ENCODE measurements around the gene MGAT3. TPM values are rescaled to one million over a fixed set of nuclear protein-coding genes. Genes with fewer than 3 reads are reported as not detected.

Gene MGAT3
- total and polyA plus RNA-seq, 9 donors = 0.91 to 5.9 (median 2.1) TPM

DNA sequence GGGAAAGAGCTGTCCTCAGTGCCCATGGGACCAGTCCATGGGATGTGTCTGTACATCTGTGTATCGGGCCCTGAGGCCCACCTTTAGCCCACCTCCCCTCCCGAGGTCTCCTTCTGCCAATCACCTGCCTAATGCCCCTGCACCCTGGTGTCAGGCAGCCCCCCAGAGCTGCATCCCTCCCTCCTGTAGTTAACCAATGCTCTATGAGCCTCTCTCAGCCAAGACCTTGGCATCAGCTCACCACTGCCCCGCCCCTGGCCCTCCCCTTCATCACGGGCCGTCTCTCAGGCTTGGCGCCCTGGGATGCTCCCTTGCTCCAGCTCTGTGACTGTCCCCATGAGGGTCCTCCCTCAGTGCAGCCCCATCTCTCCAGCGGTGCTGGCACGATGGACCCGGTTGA, 18.5 kb downstream of the MGAT3 start:
- no peak for DNase-seq
- WGBS, 3 donors = 67 to 75% (median 70%) methylated on average over 9 of the region's 9 CpGs
- intact Hi-C loops (cut with DNase I) = no loop called here
- TF ChIP-seq EP300 (IDR thresholded peaks at IDR 0.05) = no peak
- TF ChIP-seq POLR2A (IDR thresholded peaks at IDR 0.05) = no peak
- TF ChIP-seq, protein P1, sequence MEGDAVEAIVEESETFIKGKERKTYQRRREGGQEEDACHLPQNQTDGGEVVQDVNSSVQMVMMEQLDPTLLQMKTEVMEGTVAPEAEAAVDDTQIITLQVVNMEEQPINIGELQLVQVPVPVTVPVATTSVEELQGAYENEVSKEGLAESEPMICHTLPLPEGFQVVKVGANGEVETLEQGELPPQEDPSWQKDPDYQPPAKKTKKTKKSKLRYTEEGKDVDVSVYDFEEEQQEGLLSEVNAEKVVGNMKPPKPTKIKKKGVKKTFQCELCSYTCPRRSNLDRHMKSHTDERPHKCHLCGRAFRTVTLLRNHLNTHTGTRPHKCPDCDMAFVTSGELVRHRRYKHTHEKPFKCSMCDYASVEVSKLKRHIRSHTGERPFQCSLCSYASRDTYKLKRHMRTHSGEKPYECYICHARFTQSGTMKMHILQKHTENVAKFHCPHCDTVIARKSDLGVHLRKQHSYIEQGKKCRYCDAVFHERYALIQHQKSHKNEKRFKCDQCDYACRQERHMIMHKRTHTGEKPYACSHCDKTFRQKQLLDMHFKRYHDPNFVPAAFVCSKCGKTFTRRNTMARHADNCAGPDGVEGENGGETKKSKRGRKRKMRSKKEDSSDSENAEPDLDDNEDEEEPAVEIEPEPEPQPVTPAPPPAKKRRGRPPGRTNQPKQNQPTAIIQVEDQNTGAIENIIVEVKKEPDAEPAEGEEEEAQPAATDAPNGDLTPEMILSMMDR (IDR thresholded peaks at IDR 0.05) = no peak
- Histone ChIP-seq H3K9me3 (no peaks in the 10 kb centered on the region), H3K27ac (no peak overlapping the region), H3K36me3 (no peaks in the 10 kb centered on the region), H3K27me3 (no peaks in the 10 kb centered on the region), H3K4me1 (ENCODE audit: insufficient read depth) (peaks cover 17% of the 10 kb centered on the region), H3K4me3 (no peak overlapping the region)

DNA sequence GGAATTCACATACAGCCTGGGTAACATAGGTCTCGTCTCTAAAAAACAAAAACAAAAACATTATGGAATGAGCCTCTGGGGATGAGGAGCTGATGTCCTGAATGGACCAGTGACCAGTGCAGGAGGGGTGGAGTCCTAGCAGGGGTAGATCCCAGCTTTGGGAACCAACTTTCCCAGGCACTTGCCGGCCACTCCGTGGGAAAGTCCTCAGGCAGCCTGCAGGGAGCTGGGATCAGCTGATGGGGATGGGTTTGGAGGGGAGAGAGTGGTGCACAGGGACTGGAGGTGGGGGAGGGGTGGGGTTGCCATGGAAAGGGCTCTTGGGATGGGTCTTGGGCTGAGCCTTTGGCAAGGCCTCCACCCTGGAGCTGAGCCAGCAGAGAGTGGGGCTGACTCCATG, 19.1 kb downstream of the MGAT3 start:
- Histone ChIP-seq H3K4me1 (ENCODE audit: insufficient read depth) (peaks cover 14% of the 10 kb centered on the region), H3K4me3 (no peak overlapping the region), H3K27me3 (no peaks in the 10 kb centered on the region), H3K36me3 (no peaks in the 10 kb centered on the region), H3K9me3 (no peaks in the 10 kb centered on the region), H3K27ac (no peak overlapping the region)
- 70 to 81% (median 77%) methylated on average over 3 of the region's 3 CpGs for WGBS, 3 donors
- no peak for DNase-seq
- TF ChIP-seq, protein P1 (IDR thresholded peaks at IDR 0.05) = no peak
- TF ChIP-seq POLR2A (IDR thresholded peaks at IDR 0.05) (no peak), EP300 (IDR thresholded peaks at IDR 0.05) (no peak)
- intact Hi-C loops (cut with DNase I) = no loop called here

DNA sequence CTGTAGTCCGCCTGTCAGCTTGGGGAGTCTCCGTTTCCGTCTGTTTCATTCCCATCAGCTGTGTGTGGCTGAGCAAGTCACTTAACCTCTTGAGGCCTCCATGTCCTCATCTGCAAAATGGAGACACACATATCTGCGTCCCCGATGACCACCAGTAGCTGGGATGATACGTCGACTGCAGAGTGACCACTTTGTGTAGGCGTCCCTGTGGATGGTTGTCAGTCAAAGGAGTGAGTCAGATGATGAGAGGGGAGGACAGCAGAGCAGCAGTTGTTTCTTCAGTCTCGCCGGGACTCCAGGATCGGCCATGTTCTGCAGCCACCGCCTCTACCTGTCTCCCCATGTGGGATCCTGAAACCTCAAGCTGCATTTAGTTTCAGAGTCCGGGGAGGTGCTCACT, 19.9 kb downstream of the MGAT3 start:
- 78 to 88% (median 86%) methylated on average over 13 of the region's 13 CpGs for WGBS, 3 donors
- H3K27ac ChIP-seq = no peak overlapping the region
- no peak overlapping the region for H3K4me3 ChIP-seq
- no peaks in the 10 kb centered on the region for H3K9me3 ChIP-seq
- H3K27me3 ChIP-seq = no peaks in the 10 kb centered on the region
- no peaks in the 10 kb centered on the region for H3K36me3 ChIP-seq
- no peak for DNase-seq
- peaks cover 7% of the 10 kb centered on the region for H3K4me1 ChIP-seq (ENCODE audit: insufficient read depth)
- intact Hi-C loops (cut with DNase I) = no loop called here
- TF ChIP-seq EP300 (IDR thresholded peaks at IDR 0.05) (no peak), POLR2A (IDR thresholded peaks at IDR 0.05) (no peak)
- TF ChIP-seq, protein P1 (IDR thresholded peaks at IDR 0.05) = no peak

DNA sequence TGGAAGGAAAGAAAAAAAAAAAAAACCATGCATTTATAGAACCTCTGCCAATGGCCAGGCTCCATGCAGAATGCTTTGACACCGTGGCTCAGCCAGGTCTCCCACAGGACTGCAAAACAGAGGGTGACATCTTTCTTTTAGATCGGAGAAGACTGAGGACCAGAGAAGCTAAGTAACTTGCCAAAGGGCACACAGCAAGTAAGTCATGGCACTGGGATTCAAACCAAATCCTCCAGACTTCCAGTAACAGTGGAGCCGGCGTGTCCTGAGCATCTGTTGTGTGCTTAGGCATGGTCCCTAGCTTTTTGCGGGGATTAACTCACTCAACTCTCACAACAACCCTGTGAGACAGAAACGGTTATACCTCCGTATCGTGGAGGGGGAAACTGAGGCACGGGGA, 20.7 kb downstream of the MGAT3 start:
- TF ChIP-seq, protein P1 (IDR thresholded peaks at IDR 0.05) = no peak
- TF ChIP-seq EP300 (IDR thresholded peaks at IDR 0.05) (no peak), POLR2A (IDR thresholded peaks at IDR 0.05) (no peak)
- intact Hi-C loops (cut with DNase I) = no loop called here
- no peak overlapping the region for H3K4me3 ChIP-seq
- H3K4me1 ChIP-seq (ENCODE audit: insufficient read depth) = peaks cover 4% of the 10 kb centered on the region
- no peak for DNase-seq
- H3K27ac ChIP-seq = no peak overlapping the region
- WGBS, 3 donors = 86 to 92% (median 91%) methylated on average over 9 of the region's 9 CpGs
- no peaks in the 10 kb centered on the region for H3K27me3 ChIP-seq
- H3K9me3 ChIP-seq = no peaks in the 10 kb centered on the region
- no peaks in the 10 kb centered on the region for H3K36me3 ChIP-seq
